Right lobe of liver (tissue), 6 donors: ENCODE data around the gene PRRC2A. TPM values are rescaled to one million over a fixed set of nuclear protein-coding genes. Genes with fewer than 3 reads are reported as not detected.
A peak's percentile ranks its signal among the peaks of the same experiment; 100 is the strongest.

Experiments
- ATAC-seq, 4 donors: fragments of 200-7000 bp; cut with Tn5 transposase; one replicate each; pipeline ENCODE4 v1.9.1; 2020; ENCODE audit warnings: mild to moderate bottlenecking in 4 of 4, moderate library complexity in 4 of 4
- DNase-seq, 3 donors: peaks; one replicate each; pipeline ENCODE4 v3.0.0-alpha.2; 2020
- H3K27ac ChIP-seq, 3 donors: fragments of 200-600 bp; one replicate each; pipeline ENCODE4 v1.8.0; 2022
- H3K27me3 ChIP-seq, 2 donors: fragments of 200-600 bp; one replicate each; pipeline ENCODE4 v1.8.0; 2022
- H3K36me3 ChIP-seq, 4 donors: fragments of 200-600 bp; sonication (generic) in 1 of 4; one replicate each; pipeline versions ENCODE4 v1.5.1 to v1.8.0; 2017 to 2022; ENCODE audit warnings: control low read depth in 1 of 4
- H3K4me1 ChIP-seq, 4 donors: fragments of 200-600 bp; sonication (generic) in 1 of 4; one replicate each; pipeline versions ENCODE4 v1.5.1 to v1.8.0; 2017 to 2022; ENCODE audit warnings: control low read depth in 1 of 4
- H3K4me3 ChIP-seq, 3 donors: fragments of 200-600 bp; one replicate each; pipeline ENCODE4 v1.8.0; 2022
- H3K9me3 ChIP-seq, 4 donors: fragments of 200-600 bp; sonication (generic) in 1 of 4; one replicate each; pipeline versions ENCODE4 v1.5.1 to v1.8.0; 2017 to 2022; ENCODE audit warnings: control low read depth in 1 of 4
- POLR2A ChIP-seq: fragments of 450-650 bp; IDR thresholded peaks from one replicate; pipeline ENCODE4 v1.6.1; 2017; ENCODE audit warnings: antibody characterized with exemption, mild to moderate bottlenecking
- WGBS: methylation state at CpG from one replicate; pipeline ENCODE4 v1.1.6; 2018; ENCODE audit warnings: low coverage, low lambda C conversion rate; ENCODE audit not compliant: insufficient coverage; ENCODE audit errors: missing lambda C conversion rate; 5-methylcytosine and 5-hydroxymethylcytosine counted together
- intact Hi-C, 2 donors: fragments of 100-400 bp; cut with DNase I; formaldehyde crosslinking; loops; one replicate each; pipeline versions ENCODE4 v1.11.2 to v1.14.1; 2022
- total RNA-seq, 6 experiments: library from RNA; depleted of rRNA in 2 of 6; stranded (reverse); fragments of >200 nt in 2 of 6; fragmentation: NEBNext Ultra II Directional in 3 of 6; extraction: Animal tissue kit (Norgen Biotek cat#: 25700) in 3 of 6; gene quantifications; one replicate each; pipeline versions ENCODE4 v1.1.0 to v1.2.4, GENCODE V29; 2016 to 2023
- TF ChIP-seq, protein P1 (sequence below), 4 donors: fragments of 200-600 bp in 3 of 4; fragments of 450-650 bp in 1 of 4; IDR thresholded peaks; one replicate each; pipeline versions ENCODE4 v1.5.1 to v1.8.0; 2016 to 2022; ENCODE audit warnings: antibody characterized with exemption in 4 of 4, mild to moderate bottlenecking in 2 of 4
- donor health status: DM: no; HTN: yes; CAD: no.
- donor health status: DM: no; HTN: no; CAD: no.
- donor health status: DM: no; HTN: no; CAD: no.
- donor health status: DM: no; HTN: yes; CAD: no.
- donor health status: DM: no; HTN: yes; CAD: no.

Gene PRRC2A
- total RNA-seq, 6 experiments from 2014 or later = 34.7 to 59.6 (median 39.4) TPM

DNA sequence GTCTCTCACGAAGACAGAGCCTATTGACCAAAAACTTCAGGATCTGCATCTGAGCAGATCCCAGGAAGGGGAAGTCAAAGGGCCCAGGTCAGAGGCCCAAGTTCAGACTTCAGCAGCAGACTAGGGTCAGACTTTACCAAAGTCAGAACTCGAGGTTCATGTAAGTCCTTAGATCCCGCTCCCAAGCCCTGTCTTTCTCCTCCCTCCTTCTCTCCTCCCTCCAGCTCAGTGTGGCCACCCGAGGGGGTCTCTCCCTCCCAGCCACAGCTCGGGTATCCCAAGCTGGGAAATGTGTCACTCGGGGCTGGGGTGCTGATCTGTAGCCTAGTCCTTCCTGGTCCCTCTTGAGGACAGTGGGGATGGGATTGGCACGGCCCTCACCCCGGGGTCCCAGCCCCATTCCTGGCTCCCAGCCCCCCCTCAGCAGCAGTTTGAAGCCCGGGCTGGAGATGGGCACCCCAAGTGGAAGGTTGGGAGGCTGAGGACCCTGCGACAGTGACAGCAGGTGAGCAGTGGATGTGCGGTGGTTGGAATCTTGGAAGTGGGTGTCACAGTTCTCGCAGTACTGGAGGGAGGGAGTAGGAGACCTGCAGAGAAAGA, 41.7 kb downstream of the PRRC2A start:
- Histone ChIP-seq H3K36me3 (peaks cover 0 to 6% (median 3%) of the 10 kb centered on the region in 4 donors), H3K4me1 (peaks cover 1 to 41% (median 14%) of the 10 kb centered on the region in 4 donors), H3K27ac (no peak overlapping the region), H3K27me3 (no peaks in the 10 kb centered on the region), H3K4me3 (no peak overlapping the region), H3K9me3 (no peaks in the 10 kb centered on the region)
- TF ChIP-seq, protein P1, sequence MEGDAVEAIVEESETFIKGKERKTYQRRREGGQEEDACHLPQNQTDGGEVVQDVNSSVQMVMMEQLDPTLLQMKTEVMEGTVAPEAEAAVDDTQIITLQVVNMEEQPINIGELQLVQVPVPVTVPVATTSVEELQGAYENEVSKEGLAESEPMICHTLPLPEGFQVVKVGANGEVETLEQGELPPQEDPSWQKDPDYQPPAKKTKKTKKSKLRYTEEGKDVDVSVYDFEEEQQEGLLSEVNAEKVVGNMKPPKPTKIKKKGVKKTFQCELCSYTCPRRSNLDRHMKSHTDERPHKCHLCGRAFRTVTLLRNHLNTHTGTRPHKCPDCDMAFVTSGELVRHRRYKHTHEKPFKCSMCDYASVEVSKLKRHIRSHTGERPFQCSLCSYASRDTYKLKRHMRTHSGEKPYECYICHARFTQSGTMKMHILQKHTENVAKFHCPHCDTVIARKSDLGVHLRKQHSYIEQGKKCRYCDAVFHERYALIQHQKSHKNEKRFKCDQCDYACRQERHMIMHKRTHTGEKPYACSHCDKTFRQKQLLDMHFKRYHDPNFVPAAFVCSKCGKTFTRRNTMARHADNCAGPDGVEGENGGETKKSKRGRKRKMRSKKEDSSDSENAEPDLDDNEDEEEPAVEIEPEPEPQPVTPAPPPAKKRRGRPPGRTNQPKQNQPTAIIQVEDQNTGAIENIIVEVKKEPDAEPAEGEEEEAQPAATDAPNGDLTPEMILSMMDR (IDR thresholded peaks at IDR 0.05) = no peak
- TF ChIP-seq POLR2A = no peak
- DNase-seq (no peak), ATAC-seq (no peak)
- 81% methylated on average over 10 of the region's 12 CpGs for WGBS
- intact Hi-C loops = no loop called here

DNA sequence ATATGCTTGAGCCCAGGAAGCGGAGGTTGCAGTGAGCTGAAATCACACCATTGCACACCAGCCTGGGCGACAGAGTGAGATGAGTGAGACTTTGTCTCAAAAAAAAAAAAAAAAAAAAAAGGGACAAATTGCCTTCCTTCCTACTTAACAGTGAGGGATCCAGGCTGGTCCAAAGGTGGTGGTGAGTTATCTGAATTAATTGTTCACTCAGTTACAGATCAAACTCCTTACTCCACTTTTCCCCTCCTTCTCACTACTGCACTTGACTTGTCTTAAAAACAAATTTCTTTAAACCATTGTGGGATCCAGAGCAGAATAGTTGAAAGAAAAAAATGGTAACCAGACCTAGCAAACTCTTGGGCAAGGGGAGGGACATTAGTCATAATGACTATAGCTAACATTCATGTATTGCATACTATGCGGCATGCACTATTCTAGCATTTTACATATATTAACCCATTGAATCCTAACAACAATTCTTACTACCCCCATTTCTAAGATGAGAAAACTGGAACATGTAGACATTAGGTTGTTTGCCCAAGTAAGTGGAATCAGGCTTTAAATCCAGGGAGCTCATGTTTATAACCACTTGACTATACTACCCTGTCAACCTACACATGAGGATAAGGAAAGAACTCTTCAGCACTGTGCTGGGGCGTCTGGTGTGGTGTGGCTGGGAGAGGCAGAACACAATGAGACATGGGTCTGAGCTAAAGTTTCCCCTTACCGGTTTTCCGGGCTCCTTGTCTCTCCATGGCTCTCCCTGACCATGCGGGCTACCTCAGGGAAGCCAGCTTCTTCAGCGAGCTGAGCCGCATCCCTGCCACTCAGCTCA, 42.8 kb downstream of the PRRC2A start:
- peaks cover 3 to 15% (median 9%) of the 10 kb centered on the region in 4 donors for H3K36me3 ChIP-seq
- peak overlapping the region in 1 of 3 donors; percentile 90 for H3K27ac ChIP-seq
- no peaks in the 10 kb centered on the region for H3K9me3 ChIP-seq
- TF ChIP-seq, protein P1 (IDR thresholded peaks at IDR 0.05) = no peak
- TF ChIP-seq POLR2A = no peak
- peaks cover 1 to 29% (median 14%) of the 10 kb centered on the region in 4 donors for H3K4me1 ChIP-seq
- peak overlapping the region in 2 of 3 donors; percentile 70 to 93 for H3K4me3 ChIP-seq
- intact Hi-C loops = no loop called here
- DNase-seq (no peak), ATAC-seq (no peak)
- H3K27me3 ChIP-seq = no peaks in the 10 kb centered on the region
- 71% methylated on average over 4 of the region's 9 CpGs for WGBS

DNA sequence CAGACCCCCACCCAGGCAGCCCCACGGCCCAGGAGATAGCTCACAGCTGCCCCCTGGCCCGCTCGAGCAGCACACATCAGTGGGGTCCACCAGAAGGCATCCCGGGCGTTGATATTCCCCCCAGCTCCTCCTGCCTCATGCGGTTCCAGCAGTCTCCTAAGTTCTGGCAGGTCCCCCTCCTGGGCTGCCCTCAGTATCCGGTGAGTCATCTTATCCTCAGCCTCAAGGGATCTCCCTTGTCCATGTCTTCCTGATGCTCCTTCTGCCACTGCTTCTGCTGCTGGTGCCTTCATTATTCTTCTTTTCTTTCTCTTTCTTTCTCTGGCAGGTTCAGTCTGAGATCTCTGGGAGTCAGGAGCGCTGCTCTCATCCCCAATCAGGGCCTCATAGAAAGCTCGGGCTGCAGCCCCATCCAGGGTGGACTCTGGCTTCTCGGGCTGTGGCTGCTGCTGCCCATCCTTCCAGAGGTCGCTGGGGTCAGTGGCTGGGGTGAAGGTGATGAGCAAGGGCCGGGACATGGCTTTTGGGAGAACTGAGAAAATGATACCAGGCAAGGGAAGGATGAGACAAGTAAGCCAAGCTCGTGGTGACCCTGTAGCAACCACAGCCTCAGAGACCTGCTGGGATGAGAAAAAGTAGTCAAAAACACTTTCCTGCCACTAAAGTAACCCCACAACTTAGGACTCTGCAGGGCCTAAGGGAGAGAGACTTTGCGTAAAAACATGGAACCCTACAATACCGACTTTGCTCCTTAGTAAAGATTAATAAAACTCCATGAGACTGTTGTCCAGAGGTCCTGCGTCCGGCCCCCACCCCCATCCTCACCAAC, 43.7 kb downstream of the PRRC2A start:
- Histone ChIP-seq H3K4me1 (peaks cover 1 to 22% (median 12%) of the 10 kb centered on the region in 4 donors), H3K27ac (peak overlapping the region; percentile 83 to 90 (median 86)), H3K4me3 (peak overlapping the region; percentile 70 to 93 (median 87)), H3K27me3 (no peaks in the 10 kb centered on the region), H3K9me3 (no peaks in the 10 kb centered on the region), H3K36me3 (peaks cover 8 to 23% (median 14%) of the 10 kb centered on the region in 4 donors)
- WGBS = 10% methylated on average over 10 of the region's 17 CpGs
- no peak for DNase-seq
- TF ChIP-seq POLR2A = no peak
- no peak for ATAC-seq
- intact Hi-C loops = no loop called here

DNA sequence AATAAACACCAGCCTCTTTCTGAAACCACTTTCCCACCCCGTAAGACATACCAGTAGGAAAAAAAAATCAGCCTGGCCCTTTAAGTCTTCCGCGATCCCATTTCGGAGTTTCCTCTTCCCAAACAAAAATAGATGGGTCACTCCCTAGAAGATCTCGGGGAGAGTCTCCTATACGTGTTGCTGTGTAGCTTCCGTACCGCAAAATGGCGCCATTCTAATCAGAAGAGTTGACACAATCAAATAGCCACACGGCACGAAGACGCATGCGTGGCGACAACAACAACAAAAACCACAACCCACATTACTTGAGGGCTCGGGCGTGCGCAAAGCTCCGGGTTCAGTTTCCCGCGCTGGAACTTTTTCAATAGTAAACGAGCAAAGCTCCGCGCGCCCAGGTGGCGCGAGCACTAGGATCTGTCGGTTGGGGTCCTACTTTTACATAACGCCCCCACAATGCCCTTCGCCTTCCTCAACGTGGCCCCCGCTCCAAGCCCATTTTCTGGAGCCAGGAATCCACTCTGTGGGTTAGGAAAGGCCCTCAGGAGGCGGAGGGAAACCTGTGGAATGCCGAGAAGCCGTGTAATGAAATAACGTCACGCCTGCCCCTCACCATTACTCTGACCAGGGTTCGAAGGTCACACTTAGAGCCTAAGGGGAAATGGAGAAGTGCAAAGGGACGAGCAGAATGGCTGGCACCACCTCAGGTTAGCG, 44.4 kb downstream of the PRRC2A start, which contains the start of gene GPANK1:
GPANK1 (minus strand) TSS at position 208 of the 711 bp plus-strand sequence. CDS start 519 bp downstream, outside the sequence.
- peak within 1 kb of the TSS; percentile 83 to 90 (median 86) for H3K27ac ChIP-seq
- peaks cover 10 to 31% (median 21%) of the 10 kb centered on the region in 4 donors for H3K36me3 ChIP-seq
- H3K9me3 ChIP-seq = no peaks in the 10 kb centered on the region
- DNase-seq = peak; percentile 88 to 93 (median 93)
- TF ChIP-seq POLR2A = peak; percentile 54
- TF ChIP-seq, protein P1 (IDR thresholded peaks at IDR 0.05) = no peak
- peaks cover 1 to 18% (median 8%) of the 10 kb centered on the region in 4 donors for H3K4me1 ChIP-seq
- under 1% methylated on average over 24 of the region's 39 CpGs for WGBS
- intact Hi-C loops = no loop called here
- peak; percentile 64 to 72 (median 68) for ATAC-seq
- H3K4me3 ChIP-seq = peak within 1 kb of the TSS; percentile 70 to 93 (median 87)
- no peaks in the 10 kb centered on the region for H3K27me3 ChIP-seq
